Measurements from ENCODE around the gene MYL3.

MYL3 gene

DNA sequence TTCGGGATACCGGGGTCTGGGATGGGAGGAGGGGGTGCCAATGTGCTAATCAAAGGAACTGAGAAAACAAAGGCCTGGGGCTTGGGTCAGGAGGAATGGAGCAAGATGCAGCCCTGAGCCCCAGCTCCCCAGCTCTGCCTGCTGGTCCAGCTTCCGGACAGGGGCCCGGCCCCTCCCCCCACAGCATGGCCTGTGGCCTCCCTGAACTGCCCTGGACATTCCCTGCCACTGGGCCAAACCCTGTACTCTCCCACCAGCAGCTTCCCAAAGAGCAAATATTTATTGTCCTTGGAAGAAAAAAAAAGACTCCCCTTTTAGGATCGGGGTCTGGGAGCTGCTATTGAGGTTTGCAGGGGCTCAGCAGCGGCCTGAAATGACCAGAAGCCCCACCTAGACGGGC, 5.7 kb upstream of the MYL3 start:
- TF ChIP-seq, protein P1, sequence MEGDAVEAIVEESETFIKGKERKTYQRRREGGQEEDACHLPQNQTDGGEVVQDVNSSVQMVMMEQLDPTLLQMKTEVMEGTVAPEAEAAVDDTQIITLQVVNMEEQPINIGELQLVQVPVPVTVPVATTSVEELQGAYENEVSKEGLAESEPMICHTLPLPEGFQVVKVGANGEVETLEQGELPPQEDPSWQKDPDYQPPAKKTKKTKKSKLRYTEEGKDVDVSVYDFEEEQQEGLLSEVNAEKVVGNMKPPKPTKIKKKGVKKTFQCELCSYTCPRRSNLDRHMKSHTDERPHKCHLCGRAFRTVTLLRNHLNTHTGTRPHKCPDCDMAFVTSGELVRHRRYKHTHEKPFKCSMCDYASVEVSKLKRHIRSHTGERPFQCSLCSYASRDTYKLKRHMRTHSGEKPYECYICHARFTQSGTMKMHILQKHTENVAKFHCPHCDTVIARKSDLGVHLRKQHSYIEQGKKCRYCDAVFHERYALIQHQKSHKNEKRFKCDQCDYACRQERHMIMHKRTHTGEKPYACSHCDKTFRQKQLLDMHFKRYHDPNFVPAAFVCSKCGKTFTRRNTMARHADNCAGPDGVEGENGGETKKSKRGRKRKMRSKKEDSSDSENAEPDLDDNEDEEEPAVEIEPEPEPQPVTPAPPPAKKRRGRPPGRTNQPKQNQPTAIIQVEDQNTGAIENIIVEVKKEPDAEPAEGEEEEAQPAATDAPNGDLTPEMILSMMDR (IDR thresholded peaks at IDR 0.05) = no peak
- TF ChIP-seq ZFX (IDR thresholded peaks at IDR 0.05; ENCODE audit: borderline replicate concordance) = no peak
- no peak overlapping the region for H3K27ac ChIP-seq

DNA sequence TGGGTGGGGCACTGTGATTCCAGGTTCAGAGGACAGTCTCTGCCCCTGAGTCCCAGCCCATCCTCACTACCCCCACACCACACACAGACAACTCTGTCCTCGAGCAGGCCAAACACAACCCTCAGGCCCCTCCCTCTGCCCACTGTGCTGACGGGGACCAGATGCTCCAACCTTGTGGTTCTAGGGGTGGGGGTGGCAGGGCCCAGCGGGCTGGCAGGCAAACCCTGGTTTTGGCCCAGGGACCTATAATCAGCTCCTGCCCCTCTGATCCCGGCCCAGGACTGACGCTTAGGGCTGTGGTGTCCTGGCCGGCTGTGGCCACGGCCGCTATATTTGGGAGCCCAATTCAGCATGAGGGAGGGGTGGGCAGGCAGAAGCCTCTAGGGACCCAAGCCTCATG, 5.0 kb upstream of the MYL3 start:
- H3K27ac ChIP-seq = no peak overlapping the region
- TF ChIP-seq, protein P1 (IDR thresholded peaks at IDR 0.05) = no peak
- no peak for TF ChIP-seq ZFX (IDR thresholded peaks at IDR 0.05; ENCODE audit: borderline replicate concordance)

DNA sequence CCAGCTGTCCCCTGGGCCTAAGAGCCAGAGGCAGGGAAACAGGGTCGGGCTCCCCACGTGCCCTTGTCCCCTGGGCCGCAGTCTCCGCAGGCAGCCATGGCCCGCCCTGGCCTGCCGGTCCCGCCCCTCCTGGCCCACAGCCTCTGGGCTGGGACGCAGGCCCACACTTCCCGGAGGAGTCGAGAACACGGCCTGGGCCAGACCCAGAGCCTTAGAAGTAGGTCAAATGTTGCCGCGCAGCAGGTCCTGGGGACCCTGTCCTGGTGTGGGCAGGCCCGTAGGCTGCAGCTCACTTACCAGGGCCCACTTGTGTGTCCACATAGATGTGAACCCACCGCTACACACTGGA, 4.3 kb upstream of the MYL3 start:
- H3K27ac ChIP-seq = no peak overlapping the region
- TF ChIP-seq ZFX (IDR thresholded peaks at IDR 0.05; ENCODE audit: borderline replicate concordance) = no peak
- TF ChIP-seq, protein P1 (IDR thresholded peaks at IDR 0.05) = no peak

DNA sequence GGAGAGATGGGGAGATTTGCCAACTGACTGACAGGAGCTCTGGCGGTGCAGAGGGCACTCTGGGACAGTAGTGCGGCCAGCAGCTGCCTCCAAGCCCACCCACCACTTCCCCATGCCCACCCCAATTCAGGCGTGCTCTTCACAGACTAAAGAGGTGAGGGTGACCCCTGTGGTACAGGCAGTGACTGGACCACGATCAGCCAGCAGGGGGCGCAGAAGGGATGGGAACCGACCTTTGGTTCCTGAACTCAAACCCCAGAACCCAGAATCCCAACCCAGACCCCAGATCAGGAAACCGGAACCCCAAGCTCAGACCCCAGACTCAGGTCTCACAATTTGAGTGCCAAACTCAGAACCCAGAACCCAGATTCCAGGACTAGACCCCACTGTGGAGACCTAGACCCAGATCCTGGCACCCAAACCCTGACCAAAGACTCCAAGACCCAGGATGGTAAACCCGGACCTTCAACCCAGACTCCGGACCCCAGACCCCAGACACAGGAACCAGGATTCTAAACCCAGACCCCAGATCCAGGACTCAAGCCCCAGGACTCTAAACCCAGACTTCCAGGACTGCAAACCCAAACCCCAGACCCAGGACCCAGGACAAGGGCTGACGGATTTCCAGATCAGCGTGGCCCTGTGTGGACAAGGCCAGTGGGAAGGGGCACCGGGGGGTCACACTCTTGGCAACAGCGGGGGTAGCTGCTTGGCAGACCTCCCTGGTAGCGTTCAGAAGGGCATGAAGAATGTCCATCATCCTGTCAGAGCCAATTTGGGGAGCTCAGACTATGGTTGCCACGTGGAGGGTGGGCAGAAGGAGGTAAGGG, 3.7 kb upstream of the MYL3 start:
- TF ChIP-seq, protein P1 (IDR thresholded peaks at IDR 0.05) = peak; percentile 93
- no peak for TF ChIP-seq ZFX (IDR thresholded peaks at IDR 0.05; ENCODE audit: borderline replicate concordance)
- no peak overlapping the region for H3K27ac ChIP-seq

DNA sequence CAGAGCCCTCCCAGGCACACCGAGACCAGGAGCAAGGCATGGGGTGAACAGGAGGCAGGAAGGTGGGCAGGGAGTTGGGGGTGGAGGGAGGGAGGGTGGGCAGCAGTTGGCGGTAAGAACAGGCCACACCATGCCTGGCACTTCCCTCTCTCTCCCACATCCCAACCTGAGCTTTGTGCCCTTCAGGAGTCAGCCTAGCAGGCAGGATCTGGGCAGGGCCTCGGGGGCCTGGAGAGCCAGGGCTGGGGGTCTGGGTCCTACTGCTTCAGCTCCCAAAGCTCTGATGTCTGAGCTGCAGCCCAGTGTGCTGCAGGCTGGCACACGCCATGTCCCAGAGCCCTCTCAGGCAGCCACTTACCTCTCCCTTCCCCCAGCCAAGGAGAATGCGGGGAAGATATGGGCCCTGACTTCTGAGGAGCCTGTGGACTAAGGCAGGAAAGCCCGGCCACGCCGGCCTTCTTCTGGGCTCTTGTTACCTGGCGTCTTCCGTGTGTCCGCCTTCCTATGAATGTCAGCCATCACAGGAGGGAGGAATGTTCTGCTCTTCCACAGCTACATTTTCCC, 2.9 kb upstream of the MYL3 start:
- no peak overlapping the region for H3K27ac ChIP-seq
- TF ChIP-seq, protein P1 (IDR thresholded peaks at IDR 0.05) = no peak
- no peak for TF ChIP-seq ZFX (IDR thresholded peaks at IDR 0.05; ENCODE audit: borderline replicate concordance)

DNA sequence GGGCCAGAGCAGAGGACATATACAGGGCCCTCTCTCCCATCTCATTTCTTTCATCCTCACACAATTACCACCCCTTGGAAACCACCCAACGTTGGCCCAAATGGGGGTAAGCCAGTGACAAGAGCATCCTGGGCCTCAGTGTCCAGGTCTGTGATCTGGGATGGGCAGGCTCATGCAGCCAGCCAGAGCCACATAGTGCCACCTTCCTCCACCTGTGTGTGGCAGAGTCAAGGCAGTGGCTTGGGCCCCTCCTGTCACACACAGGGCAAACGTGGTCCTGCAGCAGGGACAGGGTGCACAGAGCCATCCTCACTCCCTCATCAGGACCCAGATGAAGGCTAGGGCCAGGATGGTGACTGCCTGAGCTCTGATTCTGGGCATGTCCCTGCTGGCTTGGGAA, 2.3 kb upstream of the MYL3 start:
- TF ChIP-seq, protein P1 (IDR thresholded peaks at IDR 0.05) = no peak
- TF ChIP-seq ZFX (IDR thresholded peaks at IDR 0.05; ENCODE audit: borderline replicate concordance) = no peak

DNA sequence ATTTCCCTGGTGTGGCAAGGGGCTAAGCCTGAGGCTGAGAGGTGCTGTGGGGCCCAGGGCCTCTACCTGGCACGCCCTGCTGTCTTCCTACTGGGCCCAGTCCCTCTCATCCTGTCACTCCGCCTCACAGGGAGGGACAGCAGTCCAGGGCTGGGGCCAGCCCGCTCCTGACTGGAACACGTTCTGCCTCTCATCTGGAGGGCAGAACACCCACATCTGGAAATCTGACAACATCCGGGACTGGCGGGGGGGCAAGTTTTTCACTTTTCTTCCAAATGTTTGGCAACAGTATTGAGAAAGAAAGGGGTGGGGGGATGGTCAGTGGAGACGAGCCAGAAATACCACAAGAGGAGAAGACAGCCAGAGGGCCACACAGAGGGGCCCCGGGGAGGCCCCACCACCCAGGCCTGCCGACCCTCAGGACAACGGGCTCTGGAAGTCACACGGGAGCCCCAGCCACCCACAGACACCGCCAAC, 1.8 kb upstream of the MYL3 start:
- TF ChIP-seq ZFX (IDR thresholded peaks at IDR 0.05; ENCODE audit: borderline replicate concordance) = no peak
- TF ChIP-seq, protein P1 (IDR thresholded peaks at IDR 0.05) = no peak
- no peak overlapping the region for H3K27ac ChIP-seq

More for the DNA sequence above, 2.3 kb upstream of the MYL3 start:
- no peak overlapping the region for H3K27ac ChIP-seq

Data from 22Rv1 (cell line).